Lung (tissue), 16 donors: ENCODE results near the gene MT1G. TPM values are rescaled to one million over a fixed set of nuclear protein-coding genes. Genes with fewer than 3 reads are reported as not detected.
"Not testable (repeated sequence)": the region's sequence is repeated elsewhere in the genome, so short reads cannot be mapped to it uniquely, and the experiment has no call there.

ENCODE experiments used
- ATAC-seq: fragments of 200-7000 bp; cut with Tn5 transposase; one replicate; pipeline ENCODE4 v1.9.1; 2020; ENCODE audit warnings: moderate number of reproducible peaks; ENCODE audit not compliant: insufficient read depth, low FRiP score
- DNase-seq, 3 donors: peaks; one replicate each; pipeline ENCODE4 v3.0.0-alpha.2; 2013 to 2017
- H3K27ac ChIP-seq, 2 donors: one replicate each; pipeline ENCODE4 v1.5.1; 2013; ENCODE audit warnings: mild to moderate bottlenecking in 2 of 2, moderate library complexity in 2 of 2, control low read depth in 1 of 2, inconsistent platforms in 1 of 2, low read depth in 1 of 2, low read length in 1 of 2
- H3K27me3 ChIP-seq, 3 donors: one replicate each; pipeline ENCODE4 v1.5.1; 2013; ENCODE audit warnings: low read length in 2 of 3; ENCODE audit not compliant: control insufficient read depth in 3 of 3, insufficient read depth in 3 of 3
- H3K36me3 ChIP-seq, 4 donors: one replicate each; pipeline ENCODE4 v1.5.1; 2013; ENCODE audit warnings: low read length in 4 of 4, mild to moderate bottlenecking in 1 of 4, moderate library complexity in 1 of 4; ENCODE audit not compliant: control insufficient read depth in 4 of 4, insufficient read depth in 4 of 4
- H3K4me1 ChIP-seq, 5 donors: one replicate each; pipeline ENCODE4 v1.5.1; 2013; ENCODE audit warnings: low read length in 5 of 5, mild to moderate bottlenecking in 2 of 5, moderate library complexity in 1 of 5; ENCODE audit not compliant: control insufficient read depth in 5 of 5, insufficient read depth in 5 of 5
- H3K4me3 ChIP-seq: one replicate; pipeline ENCODE4 v1.5.1; 2013; ENCODE audit warnings: mild to moderate bottlenecking, control low read depth, moderate library complexity
- H3K9ac ChIP-seq, 2 donors: one replicate each; pipeline ENCODE4 v1.5.1; 2013; ENCODE audit warnings: low read length in 2 of 2, control low read depth in 1 of 2; ENCODE audit not compliant: insufficient read depth in 1 of 2
- H3K9me3 ChIP-seq, 4 donors: one replicate each; pipeline ENCODE4 v1.5.1; 2013; ENCODE audit warnings: low read length in 3 of 4, mild to moderate bottlenecking in 1 of 4, moderate library complexity in 1 of 4; ENCODE audit not compliant: control insufficient read depth in 4 of 4, insufficient read depth in 3 of 4
- WGBS, 2 donors: extraction: QIAGEN DNeasy Blood & Tissue Kit; methylation state at CpG; one replicate each; pipeline ENCODE4 v1.1.7; 2013; 5-methylcytosine and 5-hydroxymethylcytosine counted together
- long read RNA-seq, 5 donors: transcript quantifications; one replicate each; lab custom pipeline, GENCODE V29; 2026
- polyA plus RNA-seq, 2 donors: library from polyadenylated mRNA; stranded (reverse); fragments of 200-250 nt; gene quantifications; one replicate each; pipeline ENCODE4 v1.2.1, GENCODE V29; 2013
- total RNA-seq, 2 donors: library from RNA; depleted of rRNA in 1 of 2; stranded (reverse); fragments of >200 nt in 1 of 2; gene quantifications; one replicate each; pipeline ENCODE4 v1.2.1, GENCODE V29; 2014 to 2021
- TF ChIP-seq, protein P1 (sequence below): IDR thresholded peaks from 2 replicates; pipeline ENCODE4 v1.5.1; 2012; ENCODE audit warnings: mild to moderate bottlenecking; ENCODE audit errors: control extremely low read depth, extremely low read depth
- donor health status: control.
- donor health status: control.
- donor health status: Bipolar disorder and iron deficiency.
- donor health status: healthy.
- donor health status: DM: yes; HTN: yes; CAD: no.

MT1G gene
- total RNA-seq (10 to 100 TPM in 1 of 2 donors, 1 to 10 TPM in 1; 3.5 to 38.1 TPM), polyA plus RNA-seq (100 to 1,000 TPM; 118 to 140 TPM)
- long read RNA-seq, donor 1, partial matches to known transcripts = 0 of 3 reads
- long read RNA-seq, donor 1, other reads (novel, unspliced or antisense) = 0 of 3 reads
- long read RNA-seq, donor 2, partial matches to known transcripts = 8 of 8 reads
- long read RNA-seq, donor 2, other reads (novel, unspliced or antisense) = 0 of 8 reads
- long read RNA-seq, donor 3, partial matches to known transcripts = 0 of 11 reads
- long read RNA-seq, donor 3, other reads (novel, unspliced or antisense) = 10 of 11 reads
- long read RNA-seq, donor 4, partial matches to known transcripts = 11 of 11 reads
- long read RNA-seq, donor 4, other reads (novel, unspliced or antisense) = 0 of 11 reads
- long read RNA-seq, donor 5, partial matches to known transcripts = 0 of 1 reads
- long read RNA-seq, donor 5, other reads (novel, unspliced or antisense) = 0 of 1 reads

DNA sequence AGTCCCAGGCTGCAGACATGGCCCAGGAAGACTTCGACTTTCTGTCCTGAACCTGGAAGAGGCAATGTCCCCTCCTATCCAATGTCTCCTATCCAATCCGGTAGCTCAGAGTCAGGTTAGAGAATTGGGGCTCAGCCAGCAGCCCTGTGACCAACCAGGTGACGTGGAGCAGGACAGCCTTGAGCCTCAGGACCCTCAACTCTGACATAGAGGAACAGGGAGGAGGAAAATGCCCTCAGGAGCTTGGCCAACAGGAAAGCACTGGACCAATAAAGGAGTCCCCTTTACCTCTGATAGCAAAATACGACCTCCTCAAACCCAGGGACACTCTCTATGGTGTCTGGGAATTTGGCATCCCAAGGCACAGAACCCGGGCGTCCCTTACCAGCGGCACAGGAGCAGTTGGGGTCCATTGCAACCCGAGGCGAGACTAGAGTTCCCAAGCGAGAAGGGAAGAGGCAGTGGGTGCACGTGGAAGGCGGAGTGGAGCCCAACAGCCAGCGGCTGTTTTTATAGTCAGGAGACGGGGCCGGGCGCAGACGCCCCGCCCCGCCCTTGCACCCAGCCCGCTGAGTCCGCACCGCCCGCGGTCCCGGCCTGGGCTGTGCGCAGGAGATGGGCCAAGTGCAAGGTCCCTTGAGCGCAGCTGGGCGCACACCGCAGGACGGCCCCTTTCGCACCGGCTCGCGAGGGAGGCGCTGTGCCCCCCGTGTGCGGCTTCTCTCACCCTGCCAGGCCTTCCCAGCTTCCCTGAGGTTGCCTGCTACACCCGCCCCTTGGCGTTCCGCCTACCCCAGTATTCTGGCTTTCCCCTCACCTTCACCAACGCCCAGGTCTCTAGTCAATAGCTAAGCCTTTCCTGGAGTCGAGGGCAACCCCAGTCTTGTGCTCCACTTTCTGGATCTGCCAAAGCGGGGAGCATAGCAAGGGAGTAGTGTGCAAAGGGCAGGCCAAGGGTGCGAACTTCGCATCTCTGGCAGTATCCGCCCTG lies at the start of gene MT1G:
Gene MT1G (minus strand): TSS at position 485 of the 991 bp plus-strand sequence. CDS start 72 bp downstream, at position 413.
- Histone ChIP-seq H3K9me3 (peaks cover 0 to 2% (median 0%) of the 10 kb centered on the region in 4 donors), H3K4me3 (no peak within 1 kb of the TSS), H3K36me3 (no peaks in the 10 kb centered on the region), H3K4me1 (peaks cover 0 to 15% (median 6%) of the 10 kb centered on the region in 5 donors), H3K27me3 (peaks cover 3 to 95% (median 80%) of the 10 kb centered on the region in 3 donors), H3K9ac (no peak within 1 kb of the TSS), H3K27ac (no peak within 1 kb of the TSS)
- ATAC-seq (peak; percentile 71), DNase-seq (peak; percentile 37 to 65 (median 49))
- 12 to 15% methylated on average over 34 to 46 of the region's 46 CpGs for WGBS, 2 donors
- TF ChIP-seq, protein P1, sequence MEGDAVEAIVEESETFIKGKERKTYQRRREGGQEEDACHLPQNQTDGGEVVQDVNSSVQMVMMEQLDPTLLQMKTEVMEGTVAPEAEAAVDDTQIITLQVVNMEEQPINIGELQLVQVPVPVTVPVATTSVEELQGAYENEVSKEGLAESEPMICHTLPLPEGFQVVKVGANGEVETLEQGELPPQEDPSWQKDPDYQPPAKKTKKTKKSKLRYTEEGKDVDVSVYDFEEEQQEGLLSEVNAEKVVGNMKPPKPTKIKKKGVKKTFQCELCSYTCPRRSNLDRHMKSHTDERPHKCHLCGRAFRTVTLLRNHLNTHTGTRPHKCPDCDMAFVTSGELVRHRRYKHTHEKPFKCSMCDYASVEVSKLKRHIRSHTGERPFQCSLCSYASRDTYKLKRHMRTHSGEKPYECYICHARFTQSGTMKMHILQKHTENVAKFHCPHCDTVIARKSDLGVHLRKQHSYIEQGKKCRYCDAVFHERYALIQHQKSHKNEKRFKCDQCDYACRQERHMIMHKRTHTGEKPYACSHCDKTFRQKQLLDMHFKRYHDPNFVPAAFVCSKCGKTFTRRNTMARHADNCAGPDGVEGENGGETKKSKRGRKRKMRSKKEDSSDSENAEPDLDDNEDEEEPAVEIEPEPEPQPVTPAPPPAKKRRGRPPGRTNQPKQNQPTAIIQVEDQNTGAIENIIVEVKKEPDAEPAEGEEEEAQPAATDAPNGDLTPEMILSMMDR = no peak

DNA sequence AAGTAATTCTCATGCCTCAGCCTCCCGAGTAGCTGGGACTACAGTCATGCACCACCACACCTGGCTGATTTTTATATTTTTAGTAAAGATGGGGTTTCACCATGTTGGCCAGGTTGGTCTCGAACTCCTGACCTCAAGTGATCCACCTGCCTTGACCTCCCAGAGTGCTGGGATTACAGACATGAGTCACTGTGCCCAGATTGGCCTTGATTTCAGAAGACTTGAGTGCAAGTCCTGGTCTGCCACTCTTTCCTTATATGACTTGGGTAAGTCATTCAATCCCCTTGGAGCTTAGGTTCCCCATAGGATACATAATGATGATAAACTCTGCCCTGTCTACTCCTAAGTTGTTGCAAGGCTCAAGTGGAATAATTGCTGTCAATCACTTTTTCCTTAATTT lies 49.7 kb upstream of the MT1G start:
- not testable (repeated sequence) for H3K4me3 ChIP-seq, H3K36me3 ChIP-seq, H3K27ac ChIP-seq, H3K9me3 ChIP-seq, H3K27me3 ChIP-seq, H3K9ac ChIP-seq, ATAC-seq, H3K4me1 ChIP-seq, DNase-seq
- WGBS, 2 donors = 88 to 90% methylated on average over 2 of the region's 2 CpGs

DNA sequence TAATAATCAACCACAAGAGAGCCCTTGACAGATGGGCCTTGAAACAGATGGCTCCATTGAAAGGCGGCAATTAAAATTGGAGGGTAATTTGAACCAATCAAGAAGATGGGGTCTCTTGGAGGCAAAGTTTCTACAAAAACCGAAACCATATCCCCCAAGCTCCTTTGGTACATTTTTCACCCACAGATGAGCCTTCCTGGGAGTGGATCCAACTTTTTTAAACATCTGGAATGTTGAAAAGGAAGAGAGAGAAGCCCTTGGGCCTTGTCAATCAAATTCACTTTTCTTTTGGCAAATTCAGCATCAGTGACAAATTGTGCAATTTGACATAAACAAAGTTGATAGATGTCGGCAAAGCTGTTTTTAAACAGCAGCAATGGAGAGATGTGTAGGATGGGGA lies 48.9 kb upstream of the MT1G start:
- TF ChIP-seq, protein P1 = no peak
- Histone ChIP-seq H3K27me3 (no peaks in the 10 kb centered on the region), H3K9ac (peak overlapping the region in 1 of 2 donors; percentile 23), H3K4me1 (no peaks in the 10 kb centered on the region), H3K27ac (no peak overlapping the region), H3K4me3 (no peak overlapping the region), H3K9me3 (no peaks in the 10 kb centered on the region), H3K36me3 (no peaks in the 10 kb centered on the region)
- no peak for ATAC-seq
- DNase-seq = peak in 1 of 3 donors; percentile 19
- 81 to 87% methylated on average over 3 of the region's 3 CpGs for WGBS, 2 donors
